ENCODE data around the gene PRTN3.

The PRTN3 gene

DNA sequence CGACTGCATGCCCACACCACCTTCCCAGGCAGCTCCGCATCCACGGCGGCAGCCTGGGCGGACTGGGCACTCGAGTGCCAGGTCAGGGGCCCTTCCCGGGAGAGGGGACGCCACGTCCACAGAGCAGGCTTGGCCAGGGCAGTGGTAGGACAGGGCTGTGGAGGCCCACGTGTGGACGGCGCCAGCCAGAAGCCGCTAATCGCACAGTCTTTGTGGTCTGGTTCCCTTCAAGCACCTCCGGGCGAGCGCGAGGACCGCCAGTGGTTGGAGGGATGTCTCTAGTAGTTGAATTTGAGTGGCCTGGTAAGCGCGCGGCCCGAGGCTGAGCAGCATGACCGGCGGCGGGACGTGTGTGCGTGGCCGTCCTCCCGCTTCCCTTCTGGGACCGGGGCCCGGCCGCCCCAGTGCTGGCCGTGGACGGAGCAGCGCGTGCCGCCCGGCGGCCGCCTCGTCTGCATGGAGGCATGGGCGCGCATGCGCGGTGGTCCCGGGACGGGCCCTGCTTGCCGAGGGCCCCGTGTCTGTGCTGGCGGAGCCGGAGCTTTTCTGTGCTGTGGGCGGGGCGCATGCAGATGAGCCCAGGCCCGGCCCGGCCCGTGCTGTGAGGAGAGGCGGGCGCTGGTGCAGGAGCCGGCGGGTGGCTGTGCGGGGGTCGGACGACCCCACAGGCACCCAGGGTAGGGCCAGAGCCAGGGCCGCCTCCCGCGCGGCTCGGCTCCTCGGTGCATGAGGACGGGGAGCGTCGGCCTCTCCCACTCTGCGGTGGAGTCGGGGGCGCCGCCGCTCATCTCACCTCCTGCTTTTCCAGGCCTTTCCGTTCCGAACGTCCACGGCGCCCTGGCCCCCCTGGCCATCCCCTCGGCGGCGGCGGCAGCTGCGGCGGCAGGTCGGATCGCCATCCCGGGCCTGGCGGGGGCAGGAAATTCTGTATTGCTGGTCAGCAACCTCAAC is 34.9 kb upstream of the PRTN3 start:
- POLR2A ChIA-PET, result no interaction called here
- DNase-seq (ENCODE audit: extremely low spot score), result no peak
- no peak for TF ChIP-seq TARDBP (IDR thresholded peaks at IDR 0.05)
- no peak for TF ChIP-seq SP1 (IDR thresholded peaks at IDR 0.05)
- TF ChIP-seq ZNF384 (IDR thresholded peaks at IDR 0.05), result no peak
- no peak for TF ChIP-seq FOXK2 (IDR thresholded peaks at IDR 0.05)
- no peak for TF ChIP-seq CTBP1 (IDR thresholded peaks at IDR 0.05; ENCODE audit: borderline replicate concordance)
- no peak for TF ChIP-seq FOXA1 (IDR thresholded peaks at IDR 0.05)
- TF ChIP-seq LEF1 (IDR thresholded peaks at IDR 0.05; ENCODE audit: borderline replicate concordance), result no peak
- no peak for TF ChIP-seq BHLHE40 (IDR thresholded peaks at IDR 0.05; ENCODE audit: borderline replicate concordance)
- no peak for TF ChIP-seq HDGF (IDR thresholded peaks at IDR 0.05; ENCODE audit: borderline replicate concordance)
- TF ChIP-seq ARNT (IDR thresholded peaks at IDR 0.05), result no peak
- no peak for TF ChIP-seq FOXM1 (IDR thresholded peaks at IDR 0.05; ENCODE audit: borderline replicate concordance)
- CTCF ChIA-PET, result no interaction called here

DNA sequence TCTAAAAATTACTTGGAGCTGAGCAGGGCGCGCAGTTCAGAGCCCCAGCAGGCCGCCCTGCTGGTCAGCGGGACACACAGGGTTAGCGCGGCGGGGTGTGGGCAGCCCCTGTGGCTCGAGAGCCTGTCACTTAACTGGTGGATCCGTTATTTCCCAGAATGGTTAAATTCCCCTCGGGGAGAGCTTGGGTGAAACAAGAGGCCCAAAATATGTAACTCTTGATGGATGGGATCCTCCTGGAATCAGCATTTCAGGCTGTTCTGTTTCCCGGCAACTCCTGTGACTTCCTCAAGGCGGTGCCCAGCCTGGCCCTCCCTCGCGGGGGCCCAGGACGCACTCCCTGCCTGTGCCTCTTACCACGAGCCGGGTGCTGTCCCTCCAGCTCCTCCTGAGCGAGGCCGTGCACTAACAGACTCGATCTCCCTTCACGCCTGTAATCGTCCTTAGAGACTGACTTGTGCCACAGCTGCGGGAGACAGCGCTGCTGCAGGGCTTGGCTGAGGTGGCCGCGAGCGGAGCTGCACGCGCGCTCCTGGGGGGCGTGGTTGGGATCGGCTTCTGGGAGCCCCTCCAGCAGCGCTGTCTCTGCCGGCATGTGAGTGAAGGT is 33.9 kb upstream of the PRTN3 start:
- POLR2A ChIA-PET, result no interaction called here
- DNase-seq (ENCODE audit: extremely low spot score), result no peak
- CTCF ChIA-PET, result no interaction called here
- TF ChIP-seq ELF4 (IDR thresholded peaks at IDR 0.05) (no peak), L3MBTL2 (conservative IDR thresholded peaks at IDR 0.05) (no peak), FOXM1 (IDR thresholded peaks at IDR 0.05; ENCODE audit: borderline replicate concordance) (no peak), HDGF (IDR thresholded peaks at IDR 0.05; ENCODE audit: borderline replicate concordance) (no peak), CTBP1 (IDR thresholded peaks at IDR 0.05; ENCODE audit: borderline replicate concordance) (no peak), TARDBP (IDR thresholded peaks at IDR 0.05) (no peak), ARNT (IDR thresholded peaks at IDR 0.05) (no peak), LEF1 (IDR thresholded peaks at IDR 0.05; ENCODE audit: borderline replicate concordance) (no peak), BHLHE40 (IDR thresholded peaks at IDR 0.05; ENCODE audit: borderline replicate concordance) (no peak), FOXA1 (IDR thresholded peaks at IDR 0.05) (no peak), SUZ12 (IDR thresholded peaks at IDR 0.05) (no peak), NFRKB (IDR thresholded peaks at IDR 0.05) (no peak), SP1 (IDR thresholded peaks at IDR 0.05) (no peak), FOXK2 (IDR thresholded peaks at IDR 0.05) (no peak), ZNF384 (IDR thresholded peaks at IDR 0.05) (no peak)
- TF ChIP-seq, protein P1, sequence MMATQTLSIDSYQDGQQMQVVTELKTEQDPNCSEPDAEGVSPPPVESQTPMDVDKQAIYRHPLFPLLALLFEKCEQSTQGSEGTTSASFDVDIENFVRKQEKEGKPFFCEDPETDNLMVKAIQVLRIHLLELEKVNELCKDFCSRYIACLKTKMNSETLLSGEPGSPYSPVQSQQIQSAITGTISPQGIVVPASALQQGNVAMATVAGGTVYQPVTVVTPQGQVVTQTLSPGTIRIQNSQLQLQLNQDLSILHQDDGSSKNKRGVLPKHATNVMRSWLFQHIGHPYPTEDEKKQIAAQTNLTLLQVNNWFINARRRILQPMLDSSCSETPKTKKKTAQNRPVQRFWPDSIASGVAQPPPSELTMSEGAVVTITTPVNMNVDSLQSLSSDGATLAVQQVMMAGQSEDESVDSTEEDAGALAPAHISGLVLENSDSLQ (IDR thresholded peaks at IDR 0.05), result no peak

DNA sequence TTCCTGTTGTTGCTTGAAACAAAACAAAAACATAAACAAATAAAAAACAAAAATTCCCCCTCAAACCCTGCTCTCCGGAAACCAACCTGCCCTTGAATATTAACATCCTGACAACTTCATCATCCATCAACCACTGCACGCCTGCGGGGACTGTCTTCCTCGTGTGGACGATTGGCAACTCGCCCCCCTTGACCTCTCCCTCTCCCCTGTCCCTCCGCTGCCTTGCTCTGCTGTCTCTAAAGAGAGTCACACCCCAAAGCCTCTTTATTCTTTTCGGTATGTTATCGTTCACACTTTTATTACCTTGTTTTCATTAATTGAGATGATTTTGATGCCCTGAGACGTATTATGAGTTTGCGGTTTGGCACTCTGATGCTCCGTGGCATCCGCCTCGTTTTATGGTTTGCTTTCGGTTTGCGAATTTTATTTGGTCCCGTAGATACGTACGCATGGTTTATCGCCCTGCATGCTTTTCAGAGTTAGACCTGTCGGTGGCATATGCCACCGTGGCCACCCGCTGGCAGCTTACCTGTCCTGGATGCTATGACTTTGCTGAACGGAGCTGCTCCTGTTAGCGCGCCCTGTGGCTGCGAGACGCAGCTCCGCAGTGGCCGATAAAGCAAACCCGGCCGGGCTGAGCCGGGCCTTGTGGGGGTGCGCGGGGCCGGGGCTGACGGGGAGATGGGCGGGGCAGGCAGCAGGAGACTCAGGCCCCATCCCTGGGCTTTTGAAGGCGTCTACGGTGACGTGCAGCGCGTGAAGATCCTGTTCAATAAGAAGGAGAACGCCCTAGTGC is 33.0 kb upstream of the PRTN3 start:
- TF ChIP-seq ARNT (IDR thresholded peaks at IDR 0.05) (no peak), FOXK2 (IDR thresholded peaks at IDR 0.05) (no peak), HDGF (IDR thresholded peaks at IDR 0.05; ENCODE audit: borderline replicate concordance) (no peak), L3MBTL2 (conservative IDR thresholded peaks at IDR 0.05) (no peak), NFRKB (IDR thresholded peaks at IDR 0.05) (no peak), SUZ12 (IDR thresholded peaks at IDR 0.05) (no peak), LEF1 (IDR thresholded peaks at IDR 0.05; ENCODE audit: borderline replicate concordance) (no peak), BHLHE40 (IDR thresholded peaks at IDR 0.05; ENCODE audit: borderline replicate concordance) (no peak), TARDBP (IDR thresholded peaks at IDR 0.05) (no peak), FOXM1 (IDR thresholded peaks at IDR 0.05; ENCODE audit: borderline replicate concordance) (no peak), SP1 (IDR thresholded peaks at IDR 0.05) (no peak), ZNF384 (IDR thresholded peaks at IDR 0.05) (no peak), ELF4 (IDR thresholded peaks at IDR 0.05) (no peak), FOXA1 (IDR thresholded peaks at IDR 0.05) (no peak), CTBP1 (IDR thresholded peaks at IDR 0.05; ENCODE audit: borderline replicate concordance) (no peak)
- TF ChIP-seq, protein P1 (IDR thresholded peaks at IDR 0.05), result no peak
- CTCF ChIA-PET, result no interaction called here
- POLR2A ChIA-PET, result no interaction called here
- no peak for DNase-seq (ENCODE audit: extremely low spot score)

DNA sequence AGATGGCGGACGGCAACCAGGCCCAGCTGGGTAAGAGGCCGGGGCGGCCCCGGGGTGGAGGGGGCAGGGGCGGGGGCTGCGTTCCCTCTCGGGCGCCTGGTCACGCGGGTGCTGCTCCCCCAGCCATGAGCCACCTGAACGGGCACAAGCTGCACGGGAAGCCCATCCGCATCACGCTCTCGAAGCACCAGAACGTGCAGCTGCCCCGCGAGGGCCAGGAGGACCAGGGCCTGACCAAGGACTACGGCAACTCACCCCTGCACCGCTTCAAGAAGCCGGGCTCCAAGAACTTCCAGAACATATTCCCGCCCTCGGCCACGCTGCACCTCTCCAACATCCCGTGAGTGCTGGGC is 32.4 kb upstream of the PRTN3 start:
- CTCF ChIA-PET, result no interaction called here
- TF ChIP-seq NFRKB (IDR thresholded peaks at IDR 0.05) (no peak), SUZ12 (IDR thresholded peaks at IDR 0.05) (no peak), L3MBTL2 (conservative IDR thresholded peaks at IDR 0.05) (no peak), SP1 (IDR thresholded peaks at IDR 0.05) (no peak), ZNF384 (IDR thresholded peaks at IDR 0.05) (no peak), CTBP1 (IDR thresholded peaks at IDR 0.05; ENCODE audit: borderline replicate concordance) (no peak), TARDBP (IDR thresholded peaks at IDR 0.05) (no peak), FOXM1 (IDR thresholded peaks at IDR 0.05; ENCODE audit: borderline replicate concordance) (no peak), HDGF (IDR thresholded peaks at IDR 0.05; ENCODE audit: borderline replicate concordance) (no peak), FOXA1 (IDR thresholded peaks at IDR 0.05) (no peak), BHLHE40 (IDR thresholded peaks at IDR 0.05; ENCODE audit: borderline replicate concordance) (no peak), LEF1 (IDR thresholded peaks at IDR 0.05; ENCODE audit: borderline replicate concordance) (no peak), ARNT (IDR thresholded peaks at IDR 0.05) (no peak), FOXK2 (IDR thresholded peaks at IDR 0.05) (no peak), ELF4 (IDR thresholded peaks at IDR 0.05) (no peak)
- TF ChIP-seq, protein P1 (IDR thresholded peaks at IDR 0.05), result no peak
- no peak for DNase-seq (ENCODE audit: extremely low spot score)
- POLR2A ChIA-PET, result no interaction called here
